ENCODE measurements around the gene XDH. TPM values are rescaled to one million over a fixed set of nuclear protein-coding genes. Genes with fewer than 3 reads are reported as not detected.

XDH gene
- total RNA-seq, 1 donor from 2014 or later: not detected

GRCh38 chr2:31324016-31324633 lies 90.4 kb downstream of the XDH start:
- H3K27ac ChIP-seq (ENCODE audit: low read depth, low read length): no peak overlapping the region
- H3K9ac ChIP-seq (ENCODE audit: low read depth in 1 of 3, low read length in 3 of 3): peak overlapping the region in 1 of 3 donors; percentile 17
- H3K4me3 ChIP-seq (ENCODE audit: low read length in 3 of 3): peak overlapping the region in 2 of 3 donors; percentile 9 to 57

GRCh38 chr2:31322371-31322770 lies 92.2 kb downstream of the XDH start:
- Histone ChIP-seq H3K36me3 (ENCODE audit: control insufficient read depth in 3 of 3, insufficient read depth in 3 of 3, low read length in 3 of 3) (no peaks in the 10 kb centered on the region), H3K4me1 (ENCODE audit: control insufficient read depth in 3 of 3, insufficient read depth in 3 of 3, low read length in 3 of 3) (peaks cover 3 to 14% (median 14%) of the 10 kb centered on the region in 3 donors), H3K4me3 (ENCODE audit: low read length in 3 of 3) (no peak overlapping the region), H3K27me3 (ENCODE audit: control insufficient read depth in 3 of 3, insufficient read depth in 3 of 3, low read length in 3 of 3) (no peaks in the 10 kb centered on the region), H3K27ac (ENCODE audit: low read depth, low read length) (no peak overlapping the region), H3K9me3 (ENCODE audit: control insufficient read depth in 3 of 3, low read length in 3 of 3) (no peaks in the 10 kb centered on the region), H3K9ac (ENCODE audit: low read depth in 1 of 3, low read length in 3 of 3) (no peak overlapping the region)

More at GRCh38 chr2:31324016-31324633, 90.4 kb downstream of the XDH start:
- H3K4me1 ChIP-seq (ENCODE audit: control insufficient read depth in 3 of 3, insufficient read depth in 3 of 3, low read length in 3 of 3): peaks cover 3 to 10% (median 9%) of the 10 kb centered on the region in 3 donors
- H3K36me3 ChIP-seq (ENCODE audit: control insufficient read depth in 3 of 3, insufficient read depth in 3 of 3, low read length in 3 of 3): no peaks in the 10 kb centered on the region
- no peaks in the 10 kb centered on the region for H3K9me3 ChIP-seq (ENCODE audit: control insufficient read depth in 3 of 3, low read length in 3 of 3)
- no peaks in the 10 kb centered on the region for H3K27me3 ChIP-seq (ENCODE audit: control insufficient read depth in 3 of 3, insufficient read depth in 3 of 3, low read length in 3 of 3)

- Histone ChIP-seq H3K4me1 (ENCODE audit: control insufficient read depth in 3 of 3, insufficient read depth in 3 of 3, low read length in 3 of 3) (peaks cover under 1 to 14% (median 14%) of the 10 kb centered on the region in 3 donors), H3K4me3 (ENCODE audit: low read length in 3 of 3) (no peak overlapping the region), H3K27me3 (ENCODE audit: control insufficient read depth in 3 of 3, insufficient read depth in 3 of 3, low read length in 3 of 3) (no peaks in the 10 kb centered on the region), H3K27ac (ENCODE audit: low read depth, low read length) (no peak overlapping the region), H3K9ac (ENCODE audit: low read depth in 1 of 3, low read length in 3 of 3) (no peak overlapping the region), H3K36me3 (ENCODE audit: control insufficient read depth in 3 of 3, insufficient read depth in 3 of 3, low read length in 3 of 3) (no peaks in the 10 kb centered on the region), H3K9me3 (ENCODE audit: control insufficient read depth in 3 of 3, low read length in 3 of 3) (no peaks in the 10 kb centered on the region)
Observed at GRCh38 chr2:31319406-31320175, 95.0 kb downstream of the XDH start.

- Histone ChIP-seq H3K9ac (ENCODE audit: low read depth in 1 of 3, low read length in 3 of 3) (no peak overlapping the region), H3K4me3 (ENCODE audit: low read length in 3 of 3) (no peak overlapping the region), H3K9me3 (ENCODE audit: control insufficient read depth in 3 of 3, low read length in 3 of 3) (no peaks in the 10 kb centered on the region), H3K27ac (ENCODE audit: low read depth, low read length) (no peak overlapping the region), H3K4me1 (ENCODE audit: control insufficient read depth in 3 of 3, insufficient read depth in 3 of 3, low read length in 3 of 3) (peaks cover 0 to 14% (median 14%) of the 10 kb centered on the region in 3 donors), H3K36me3 (ENCODE audit: control insufficient read depth in 3 of 3, insufficient read depth in 3 of 3, low read length in 3 of 3) (no peaks in the 10 kb centered on the region), H3K27me3 (ENCODE audit: control insufficient read depth in 3 of 3, insufficient read depth in 3 of 3, low read length in 3 of 3) (no peaks in the 10 kb centered on the region)
Observed at GRCh38 chr2:31318361-31319336, 95.9 kb downstream of the XDH start.

GRCh38 chr2:31317396-31317795 lies 97.1 kb downstream of the XDH start:
- Histone ChIP-seq H3K9ac (ENCODE audit: low read depth in 1 of 3, low read length in 3 of 3) (no peak overlapping the region), H3K27me3 (ENCODE audit: control insufficient read depth in 3 of 3, insufficient read depth in 3 of 3, low read length in 3 of 3) (no peaks in the 10 kb centered on the region), H3K36me3 (ENCODE audit: control insufficient read depth in 3 of 3, insufficient read depth in 3 of 3, low read length in 3 of 3) (no peaks in the 10 kb centered on the region), H3K27ac (ENCODE audit: low read depth, low read length) (no peak overlapping the region), H3K4me1 (ENCODE audit: control insufficient read depth in 3 of 3, insufficient read depth in 3 of 3, low read length in 3 of 3) (peaks cover 0 to 11% (median 10%) of the 10 kb centered on the region in 3 donors), H3K9me3 (ENCODE audit: control insufficient read depth in 3 of 3, low read length in 3 of 3) (no peaks in the 10 kb centered on the region), H3K4me3 (ENCODE audit: low read length in 3 of 3) (no peak overlapping the region)

- Histone ChIP-seq H3K27ac (ENCODE audit: low read depth, low read length) (no peak overlapping the region), H3K9ac (ENCODE audit: low read depth in 1 of 3, low read length in 3 of 3) (no peak overlapping the region), H3K9me3 (ENCODE audit: control insufficient read depth in 3 of 3, low read length in 3 of 3) (no peaks in the 10 kb centered on the region), H3K4me1 (ENCODE audit: control insufficient read depth in 3 of 3, insufficient read depth in 3 of 3, low read length in 3 of 3) (peaks cover 0 to 7% (median 5%) of the 10 kb centered on the region in 3 donors), H3K4me3 (ENCODE audit: low read length in 3 of 3) (no peak overlapping the region), H3K36me3 (ENCODE audit: control insufficient read depth in 3 of 3, insufficient read depth in 3 of 3, low read length in 3 of 3) (no peaks in the 10 kb centered on the region), H3K27me3 (ENCODE audit: control insufficient read depth in 3 of 3, insufficient read depth in 3 of 3, low read length in 3 of 3) (no peaks in the 10 kb centered on the region)
Observed at GRCh38 chr2:31314761-31315160, 99.8 kb downstream of the XDH start.

GRCh38 chr2:31312898-31313297 lies 101.6 kb downstream of the XDH start:
- H3K9ac ChIP-seq (ENCODE audit: low read depth in 1 of 3, low read length in 3 of 3): no peak overlapping the region
- H3K4me1 ChIP-seq (ENCODE audit: control insufficient read depth in 3 of 3, insufficient read depth in 3 of 3, low read length in 3 of 3): no peaks in the 10 kb centered on the region
- no peaks in the 10 kb centered on the region for H3K27me3 ChIP-seq (ENCODE audit: control insufficient read depth in 3 of 3, insufficient read depth in 3 of 3, low read length in 3 of 3)
- H3K4me3 ChIP-seq (ENCODE audit: low read length in 3 of 3): no peak overlapping the region
- H3K36me3 ChIP-seq (ENCODE audit: control insufficient read depth in 3 of 3, insufficient read depth in 3 of 3, low read length in 3 of 3): no peaks in the 10 kb centered on the region
- H3K27ac ChIP-seq (ENCODE audit: low read depth, low read length): no peak overlapping the region
- H3K9me3 ChIP-seq (ENCODE audit: control insufficient read depth in 3 of 3, low read length in 3 of 3): no peaks in the 10 kb centered on the region

- Histone ChIP-seq H3K27ac (ENCODE audit: low read depth, low read length) (no peak overlapping the region), H3K9ac (ENCODE audit: low read depth in 1 of 3, low read length in 3 of 3) (no peak overlapping the region), H3K4me1 (ENCODE audit: control insufficient read depth in 3 of 3, insufficient read depth in 3 of 3, low read length in 3 of 3) (no peaks in the 10 kb centered on the region), H3K4me3 (ENCODE audit: low read length in 3 of 3) (no peak overlapping the region), H3K36me3 (ENCODE audit: control insufficient read depth in 3 of 3, insufficient read depth in 3 of 3, low read length in 3 of 3) (no peaks in the 10 kb centered on the region), H3K27me3 (ENCODE audit: control insufficient read depth in 3 of 3, insufficient read depth in 3 of 3, low read length in 3 of 3) (no peaks in the 10 kb centered on the region), H3K9me3 (ENCODE audit: control insufficient read depth in 3 of 3, low read length in 3 of 3) (no peaks in the 10 kb centered on the region)
Observed at GRCh38 chr2:31304816-31305215, 109.7 kb downstream of the XDH start.

- Histone ChIP-seq H3K36me3 (ENCODE audit: control insufficient read depth in 3 of 3, insufficient read depth in 3 of 3, low read length in 3 of 3) (no peaks in the 10 kb centered on the region), H3K4me1 (ENCODE audit: control insufficient read depth in 3 of 3, insufficient read depth in 3 of 3, low read length in 3 of 3) (no peaks in the 10 kb centered on the region), H3K9me3 (ENCODE audit: control insufficient read depth in 3 of 3, low read length in 3 of 3) (no peaks in the 10 kb centered on the region), H3K9ac (ENCODE audit: low read depth in 1 of 3, low read length in 3 of 3) (no peak overlapping the region), H3K27me3 (ENCODE audit: control insufficient read depth in 3 of 3, insufficient read depth in 3 of 3, low read length in 3 of 3) (no peaks in the 10 kb centered on the region), H3K4me3 (ENCODE audit: low read length in 3 of 3) (no peak overlapping the region), H3K27ac (ENCODE audit: low read depth, low read length) (no peak overlapping the region)
Observed at GRCh38 chr2:31302940-31303563, 111.5 kb downstream of the XDH start.

Measured in skeletal muscle tissue (tissue), 4 donors.